CD14-positive monocyte (primary cell): ENCODE measurements around the gene PPM1F. TPM values are rescaled to one million over a fixed set of nuclear protein-coding genes. Genes with fewer than 3 reads are reported as not detected.
A peak's percentile ranks its signal among the peaks of the same experiment; 100 is the strongest.

Experiments
- DNase-seq, 3 donors: peaks; one replicate each; pipeline ENCODE4 v3.0.0-alpha.2; 2011 to 2022
- H2AFZ ChIP-seq: 2 replicates; pipeline ENCODE4 v1.6.0; 2012; ENCODE audit warnings: mild to moderate bottlenecking, low read depth, low read length, inconsistent platforms; ENCODE audit not compliant: insufficient read depth, poor library complexity, severe bottlenecking
- H3K27ac ChIP-seq, 2 donors: 1 replicate in 1 of 2; 2 replicates in 1 of 2; pipeline ENCODE4 v1.5.1; 2012 to 2013; ENCODE audit warnings: low read length in 2 of 2, control low read depth in 1 of 2, inconsistent platforms in 1 of 2, low read depth in 1 of 2, mild to moderate bottlenecking in 1 of 2
- H3K27me3 ChIP-seq, 2 donors: one replicate each; pipeline versions ENCODE4 v1.6.0 to v1.6.1; 2011 to 2013; ENCODE audit warnings: low read length in 2 of 2; ENCODE audit not compliant: control insufficient read depth in 2 of 2, insufficient read depth in 2 of 2
- H3K36me3 ChIP-seq, 2 donors: replicated peaks in 1 of 2; 1 replicate in 1 of 2; 2 replicates in 1 of 2; pipeline versions ENCODE4 v1.5.1 to v1.6.1; 2012 to 2013; ENCODE audit warnings: low read length in 2 of 2, control low read depth in 1 of 2, inconsistent platforms in 1 of 2, mild to moderate bottlenecking in 1 of 2; ENCODE audit not compliant: insufficient read depth in 2 of 2, control insufficient read depth in 1 of 2
- H3K4me1 ChIP-seq, 2 donors: 1 replicate in 1 of 2; 2 replicates in 1 of 2; pipeline versions ENCODE4 v1.5.1 to v1.6.1; 2012 to 2013; ENCODE audit warnings: low read length in 2 of 2, control low read depth in 1 of 2, inconsistent platforms in 1 of 2, mild to moderate bottlenecking in 1 of 2, moderate library complexity in 1 of 2; ENCODE audit not compliant: insufficient read depth in 2 of 2, control insufficient read depth in 1 of 2
- H3K4me2 ChIP-seq: replicated peaks from 2 replicates; pipeline ENCODE3; 2012; ENCODE audit warnings: low read length, moderate library complexity, mild to moderate bottlenecking; ENCODE audit not compliant: poor library complexity, severe bottlenecking; ENCODE audit errors: extremely low read depth
- H3K4me3 ChIP-seq, 3 experiments: fragments of 200-600 bp in 1 of 3; sonication (generic) in 1 of 3; replicated peaks in 1 of 3; 1 replicate in 2 of 3; 2 replicates in 1 of 3; pipeline ENCODE4 v1.5.1; 2011 to 2013; ENCODE audit warnings: low read length in 3 of 3, mild to moderate bottlenecking in 3 of 3, control low read depth in 2 of 3, low read depth in 2 of 3, inconsistent platforms in 1 of 3, moderate library complexity in 1 of 3
- H3K79me2 ChIP-seq: 2 replicates; pipeline ENCODE4 v1.6.0; 2012; ENCODE audit warnings: mild to moderate bottlenecking, control low read depth, inconsistent platforms, low read length, moderate library complexity; ENCODE audit not compliant: insufficient read depth
- H3K9ac ChIP-seq: 2 replicates; pipeline ENCODE4 v1.6.0; 2017; ENCODE audit warnings: low read length, mild to moderate bottlenecking; ENCODE audit not compliant: insufficient read depth, poor library complexity, severe bottlenecking
- H3K9me3 ChIP-seq, 2 donors: replicated peaks in 1 of 2; 1 replicate in 1 of 2; 2 replicates in 1 of 2; pipeline versions ENCODE4 v1.5.1 to v1.6.1; 2012 to 2013; ENCODE audit warnings: low read length in 2 of 2, control low read depth in 1 of 2; ENCODE audit not compliant: control insufficient read depth in 1 of 2, insufficient read depth in 1 of 2
- H4K20me1 ChIP-seq: 2 replicates; pipeline ENCODE4 v1.6.0; 2012; ENCODE audit warnings: mild to moderate bottlenecking, low read length, control low read depth, moderate library complexity; ENCODE audit not compliant: insufficient read depth
- H3K27ac Mint-ChIP-seq, 7 donors: one replicate each; pipeline ENCODE4 v1.8.0; 2020; ENCODE audit warnings: mild to moderate bottlenecking in 7 of 7, mixed read lengths in 7 of 7, moderate library complexity in 6 of 7, inconsistent platforms in 2 of 7
- H3K27me3 Mint-ChIP-seq, 3 donors: one replicate each; pipeline ENCODE4 v1.8.0; 2021 to 2022; ENCODE audit warnings: low read depth in 3 of 3, mild to moderate bottlenecking in 3 of 3, mixed read lengths in 3 of 3, moderate library complexity in 3 of 3, inconsistent platforms in 1 of 3
- H3K36me3 Mint-ChIP-seq, 2 donors: one replicate each; pipeline ENCODE4 v1.8.0; 2020; ENCODE audit warnings: mixed read lengths in 2 of 2, inconsistent platforms in 1 of 2, mild to moderate bottlenecking in 1 of 2
- H3K4me1 Mint-ChIP-seq: one replicate; pipeline ENCODE4 v1.8.0; 2020; ENCODE audit warnings: mild to moderate bottlenecking, mixed read lengths
- H3K4me3 Mint-ChIP-seq, 2 donors: one replicate each; pipeline ENCODE4 v1.8.0; 2020; ENCODE audit warnings: mild to moderate bottlenecking in 2 of 2, mixed read lengths in 2 of 2, moderate library complexity in 1 of 2
- H3K9me3 Mint-ChIP-seq, 7 donors: one replicate each; pipeline ENCODE4 v1.8.0; 2020 to 2022; ENCODE audit warnings: mixed read lengths in 7 of 7, mild to moderate bottlenecking in 6 of 7, moderate library complexity in 6 of 7, inconsistent platforms in 2 of 7
- WGBS: methylation state at CpG from one replicate; pipeline ENCODE4 v1.1.5; 2013; ENCODE audit warnings: missing lambda C conversion rate; ENCODE audit not compliant: insufficient coverage; 5-methylcytosine and 5-hydroxymethylcytosine counted together
- intact Hi-C, 2 donors: fragments of 100-400 bp; cut with micrococcal nuclease; formaldehyde crosslinking; loops; one replicate each; pipeline versions ENCODE4 v1.15.0 to v1.15.1; 2023
- polyA plus RNA-seq, 3 donors: library from polyadenylated mRNA; depleted of rRNA in 1 of 3; unstranded in 2 of 3; stranded (reverse) in 1 of 3; fragments of 300-500 nt in 2 of 3; fragments of >200 nt in 1 of 3; fragmentation: Illumina TruSeq in 2 of 3; gene quantifications; 1 replicate in 2 of 3; 2 replicates in 1 of 3; pipeline ENCODE4 v1.2.3, GENCODE V29; 2012 to 2021
- TF ChIP-seq, protein P1 (sequence below): fragments of 200-600 bp; IDR thresholded peaks from one replicate; pipeline ENCODE4 v1.8.0; 2022; ENCODE audit warnings: antibody characterized with exemption, mild to moderate bottlenecking

PPM1F gene
- polyA plus RNA-seq, 3 donors, result 28.8 to 95.0 (median 37.2) TPM

DNA sequence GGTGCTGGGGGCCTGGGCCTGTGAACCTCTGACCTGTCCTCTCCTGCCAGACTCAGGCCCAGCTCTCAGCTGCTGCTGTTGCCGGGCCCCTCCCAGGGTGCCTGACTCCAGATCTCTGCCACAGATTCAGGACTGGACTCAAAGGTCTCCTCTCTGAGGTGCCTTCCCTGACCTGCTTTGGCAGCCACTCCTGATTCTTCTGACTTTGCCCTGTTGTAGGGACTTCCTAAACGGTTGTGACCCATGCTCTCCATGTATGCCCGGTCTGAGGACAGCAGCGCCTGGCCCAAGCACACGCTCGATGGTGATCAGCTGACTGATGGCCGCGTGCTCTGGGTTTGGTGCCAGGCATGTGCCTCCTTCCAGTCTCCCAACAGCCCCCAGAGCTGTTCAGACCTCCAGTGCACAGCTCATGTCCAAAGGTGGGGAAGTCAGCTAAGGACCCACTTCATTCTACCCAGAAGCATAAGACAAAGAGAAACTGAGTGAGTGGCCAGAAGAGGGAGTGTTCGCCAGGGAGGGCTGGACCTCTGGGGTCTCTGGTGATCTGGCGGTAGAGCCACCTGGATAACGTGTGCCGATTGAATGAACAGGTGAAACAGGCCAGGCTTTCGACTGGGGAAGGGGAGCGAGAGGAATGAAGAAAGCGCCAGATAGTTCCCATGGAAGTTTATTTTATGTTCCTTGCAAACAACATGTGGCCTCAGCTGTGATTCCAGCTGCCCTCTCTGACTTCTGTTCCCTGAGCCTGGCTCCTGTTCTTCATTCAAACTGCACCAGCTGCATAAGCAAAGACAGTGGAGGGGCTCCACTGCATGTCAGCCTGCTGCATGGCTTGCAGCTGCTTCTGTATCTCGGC, 38.0 kb upstream of the PPM1F start:
- Histone ChIP-seq H4K20me1 (no peaks in the 10 kb centered on the region), H3K9ac (no peak overlapping the region), H3K36me3 (no peaks in the 10 kb centered on the region), H2AFZ (no peak overlapping the region), H3K4me2 (no peak overlapping the region), H3K4me1 (no peaks in the 10 kb centered on the region), H3K9me3 (no peaks in the 10 kb centered on the region), H3K79me2 (no peaks in the 10 kb centered on the region), H3K4me3 (no peak overlapping the region), H3K27ac (no peak overlapping the region), H3K27me3 (no peaks in the 10 kb centered on the region)
- peak overlapping the region in 2 of 7 donors; percentile 8 to 52 for H3K27ac Mint-ChIP-seq
- H3K4me1 Mint-ChIP-seq, result no peaks in the 10 kb centered on the region
- H3K9me3 Mint-ChIP-seq, result peaks cover 0 to 4% (median 0%) of the 10 kb centered on the region in 7 donors
- intact Hi-C loops, result no loop called here
- TF ChIP-seq, protein P1, sequence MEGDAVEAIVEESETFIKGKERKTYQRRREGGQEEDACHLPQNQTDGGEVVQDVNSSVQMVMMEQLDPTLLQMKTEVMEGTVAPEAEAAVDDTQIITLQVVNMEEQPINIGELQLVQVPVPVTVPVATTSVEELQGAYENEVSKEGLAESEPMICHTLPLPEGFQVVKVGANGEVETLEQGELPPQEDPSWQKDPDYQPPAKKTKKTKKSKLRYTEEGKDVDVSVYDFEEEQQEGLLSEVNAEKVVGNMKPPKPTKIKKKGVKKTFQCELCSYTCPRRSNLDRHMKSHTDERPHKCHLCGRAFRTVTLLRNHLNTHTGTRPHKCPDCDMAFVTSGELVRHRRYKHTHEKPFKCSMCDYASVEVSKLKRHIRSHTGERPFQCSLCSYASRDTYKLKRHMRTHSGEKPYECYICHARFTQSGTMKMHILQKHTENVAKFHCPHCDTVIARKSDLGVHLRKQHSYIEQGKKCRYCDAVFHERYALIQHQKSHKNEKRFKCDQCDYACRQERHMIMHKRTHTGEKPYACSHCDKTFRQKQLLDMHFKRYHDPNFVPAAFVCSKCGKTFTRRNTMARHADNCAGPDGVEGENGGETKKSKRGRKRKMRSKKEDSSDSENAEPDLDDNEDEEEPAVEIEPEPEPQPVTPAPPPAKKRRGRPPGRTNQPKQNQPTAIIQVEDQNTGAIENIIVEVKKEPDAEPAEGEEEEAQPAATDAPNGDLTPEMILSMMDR, result no peak
- no peaks in the 10 kb centered on the region for H3K36me3 Mint-ChIP-seq
- peaks cover 3 to 8% (median 5%) of the 10 kb centered on the region in 3 donors for H3K27me3 Mint-ChIP-seq
- WGBS, result 98% methylated on average over 11 of the region's 16 CpGs
- DNase-seq, result no peak
- H3K4me3 Mint-ChIP-seq, result no peak overlapping the region

DNA sequence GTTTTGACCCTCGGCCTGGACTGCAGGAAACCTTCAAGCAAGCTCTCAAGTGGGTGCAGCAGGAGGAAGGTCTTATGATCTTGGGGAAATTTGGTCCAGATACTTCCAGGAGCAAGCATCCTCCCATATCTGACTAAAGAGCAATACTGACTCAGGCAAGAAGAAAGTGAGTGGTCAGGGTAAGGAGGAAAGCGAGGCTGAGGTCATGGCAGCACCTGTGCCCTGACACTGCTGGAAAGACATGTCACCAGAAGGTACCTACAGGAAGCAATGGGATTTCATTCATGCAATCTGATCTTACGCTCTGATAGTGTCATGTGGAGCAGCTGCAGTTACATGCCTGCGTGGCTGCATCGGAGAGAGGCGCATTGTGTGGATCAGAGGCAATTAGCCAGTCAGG, 36.4 kb upstream of the PPM1F start:
- intact Hi-C loops, result no loop called here
- Mint-ChIP-seq H3K27me3 (peaks cover 3 to 8% (median 5%) of the 10 kb centered on the region in 3 donors), H3K36me3 (no peaks in the 10 kb centered on the region), H3K27ac (no peak overlapping the region), H3K4me1 (no peaks in the 10 kb centered on the region), H3K9me3 (peaks cover 0 to 4% (median 0%) of the 10 kb centered on the region in 7 donors), H3K4me3 (no peak overlapping the region)
- Histone ChIP-seq H4K20me1 (no peaks in the 10 kb centered on the region), H3K27ac (no peak overlapping the region), H3K27me3 (no peaks in the 10 kb centered on the region), H3K9me3 (no peaks in the 10 kb centered on the region), H3K36me3 (no peaks in the 10 kb centered on the region), H2AFZ (no peak overlapping the region), H3K4me1 (no peaks in the 10 kb centered on the region), H3K79me2 (no peaks in the 10 kb centered on the region), H3K4me2 (no peak overlapping the region), H3K9ac (no peak overlapping the region), H3K4me3 (no peak overlapping the region)
- 91% methylated on average over 5 of the region's 6 CpGs for WGBS
- TF ChIP-seq, protein P1, result no peak
- no peak for DNase-seq
